ENCODE data around the gene TUBB6. TPM values are rescaled to one million over a fixed set of nuclear protein-coding genes. Genes with fewer than 3 reads are reported as not detected.

The TUBB6 gene
- total RNA-seq, 6 experiments from 2014 or later = 434 to 602 (median 568) TPM

DNA sequence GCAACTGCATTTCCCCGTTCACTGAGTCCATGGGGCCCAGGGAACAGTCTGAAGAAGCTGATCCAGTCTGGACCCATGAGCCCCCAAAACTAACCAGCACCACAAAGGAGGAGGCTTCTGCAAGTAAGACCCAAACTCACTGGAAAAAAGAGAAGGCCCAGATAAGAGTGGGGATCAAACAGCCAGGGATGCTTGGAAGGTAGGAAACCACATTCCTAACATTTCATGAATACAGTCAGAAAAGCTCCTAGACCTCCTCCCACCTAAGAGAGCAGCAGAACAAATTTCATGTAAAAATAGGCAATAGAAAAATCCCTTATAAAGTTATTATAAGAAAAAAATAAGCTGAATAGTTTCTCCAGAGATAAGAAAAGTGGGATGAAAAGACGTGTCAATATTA, 30.3 kb downstream of the TUBB6 start:
- no peaks in the 10 kb centered on the region for H3K9me3 Mint-ChIP-seq
- DNase-seq = no peak
- TF ChIP-seq, protein P1, sequence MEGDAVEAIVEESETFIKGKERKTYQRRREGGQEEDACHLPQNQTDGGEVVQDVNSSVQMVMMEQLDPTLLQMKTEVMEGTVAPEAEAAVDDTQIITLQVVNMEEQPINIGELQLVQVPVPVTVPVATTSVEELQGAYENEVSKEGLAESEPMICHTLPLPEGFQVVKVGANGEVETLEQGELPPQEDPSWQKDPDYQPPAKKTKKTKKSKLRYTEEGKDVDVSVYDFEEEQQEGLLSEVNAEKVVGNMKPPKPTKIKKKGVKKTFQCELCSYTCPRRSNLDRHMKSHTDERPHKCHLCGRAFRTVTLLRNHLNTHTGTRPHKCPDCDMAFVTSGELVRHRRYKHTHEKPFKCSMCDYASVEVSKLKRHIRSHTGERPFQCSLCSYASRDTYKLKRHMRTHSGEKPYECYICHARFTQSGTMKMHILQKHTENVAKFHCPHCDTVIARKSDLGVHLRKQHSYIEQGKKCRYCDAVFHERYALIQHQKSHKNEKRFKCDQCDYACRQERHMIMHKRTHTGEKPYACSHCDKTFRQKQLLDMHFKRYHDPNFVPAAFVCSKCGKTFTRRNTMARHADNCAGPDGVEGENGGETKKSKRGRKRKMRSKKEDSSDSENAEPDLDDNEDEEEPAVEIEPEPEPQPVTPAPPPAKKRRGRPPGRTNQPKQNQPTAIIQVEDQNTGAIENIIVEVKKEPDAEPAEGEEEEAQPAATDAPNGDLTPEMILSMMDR (IDR thresholded peaks at IDR 0.05) = no peak
- peaks cover 25% of the 10 kb centered on the region for H3K4me1 Mint-ChIP-seq (ENCODE audit: low read depth)
- H3K4me3 Mint-ChIP-seq = no peak overlapping the region
- H3K27me3 Mint-ChIP-seq (ENCODE audit: insufficient read depth) = peaks cover 5% of the 10 kb centered on the region; the same call in 1 of the 2 replicates
- H3K36me3 Mint-ChIP-seq (ENCODE audit: low read depth) = peaks cover 46% of the 10 kb centered on the region
- H3K27ac Mint-ChIP-seq = no peak overlapping the region

DNA sequence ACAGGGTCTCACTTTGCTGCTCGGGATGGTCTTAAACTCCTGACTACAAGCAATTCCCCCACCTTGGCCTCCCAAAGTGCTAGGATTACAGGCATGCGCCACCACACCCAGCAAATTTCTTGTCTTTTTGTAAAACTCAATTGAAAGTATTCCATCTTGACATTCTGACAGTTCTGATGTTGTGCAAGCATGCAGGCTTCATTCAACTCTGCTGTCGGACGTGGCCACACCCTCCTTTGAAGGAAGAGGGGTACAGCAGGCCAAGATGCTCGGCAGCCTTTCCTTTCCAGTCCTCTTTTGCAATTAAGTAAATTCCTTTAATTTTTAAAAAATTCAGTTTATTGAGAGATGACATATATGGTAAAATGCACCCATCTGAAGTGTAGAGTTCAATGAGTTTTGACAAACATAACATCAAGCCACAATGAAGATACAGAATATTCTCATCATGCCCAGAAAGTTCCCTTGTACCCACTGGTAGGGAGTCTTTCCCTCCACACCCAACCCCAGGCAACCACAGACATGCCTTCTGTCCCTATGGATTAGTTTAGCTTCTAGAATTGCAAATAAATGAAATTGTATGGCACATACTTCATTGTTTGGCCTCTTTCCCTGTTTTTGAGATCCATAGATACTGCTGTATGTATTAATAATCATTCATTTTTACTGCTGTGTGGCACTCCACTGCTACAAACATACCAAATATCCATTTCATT, 33.1 kb downstream of the TUBB6 start:
- Mint-ChIP-seq H3K9me3 (no peaks in the 10 kb centered on the region), H3K4me3 (no peak overlapping the region), H3K36me3 (ENCODE audit: low read depth) (peaks cover 39% of the 10 kb centered on the region), H3K27ac (no peak overlapping the region), H3K27me3 (ENCODE audit: insufficient read depth) (no peaks in the 10 kb centered on the region; the same call in 1 of the 2 replicates), H3K4me1 (ENCODE audit: low read depth) (peaks cover 24% of the 10 kb centered on the region)
- TF ChIP-seq, protein P1 (IDR thresholded peaks at IDR 0.05) = no peak
- DNase-seq = no peak

DNA sequence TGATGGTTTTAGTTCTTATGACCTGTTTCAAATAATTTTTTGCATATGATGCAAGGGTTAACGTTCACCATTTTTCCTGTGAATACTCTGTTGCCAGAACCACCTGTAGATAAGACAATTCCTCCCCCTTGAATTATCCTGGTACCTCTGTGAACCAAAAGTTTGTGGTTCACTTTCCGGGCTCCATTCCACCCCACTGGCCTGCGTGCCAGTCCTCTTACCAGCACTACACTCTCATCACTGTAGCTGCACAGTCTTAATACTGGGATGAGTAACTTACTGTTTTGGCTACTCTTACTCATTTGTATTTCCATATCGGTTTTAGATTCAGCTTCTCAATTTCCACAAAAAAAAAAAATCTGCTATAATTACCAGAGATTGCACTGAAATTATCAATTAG, 34.6 kb downstream of the TUBB6 start:
- Mint-ChIP-seq H3K9me3 (no peaks in the 10 kb centered on the region), H3K36me3 (ENCODE audit: low read depth) (peaks cover 44% of the 10 kb centered on the region), H3K4me3 (no peak overlapping the region), H3K27ac (no peak overlapping the region), H3K27me3 (ENCODE audit: insufficient read depth) (no peaks in the 10 kb centered on the region; the same call in 1 of the 2 replicates), H3K4me1 (ENCODE audit: low read depth) (peaks cover 8% of the 10 kb centered on the region; the same call in 1 of the 2 replicates)
- DNase-seq = no peak
- TF ChIP-seq, protein P1 (IDR thresholded peaks at IDR 0.05) = no peak

DNA sequence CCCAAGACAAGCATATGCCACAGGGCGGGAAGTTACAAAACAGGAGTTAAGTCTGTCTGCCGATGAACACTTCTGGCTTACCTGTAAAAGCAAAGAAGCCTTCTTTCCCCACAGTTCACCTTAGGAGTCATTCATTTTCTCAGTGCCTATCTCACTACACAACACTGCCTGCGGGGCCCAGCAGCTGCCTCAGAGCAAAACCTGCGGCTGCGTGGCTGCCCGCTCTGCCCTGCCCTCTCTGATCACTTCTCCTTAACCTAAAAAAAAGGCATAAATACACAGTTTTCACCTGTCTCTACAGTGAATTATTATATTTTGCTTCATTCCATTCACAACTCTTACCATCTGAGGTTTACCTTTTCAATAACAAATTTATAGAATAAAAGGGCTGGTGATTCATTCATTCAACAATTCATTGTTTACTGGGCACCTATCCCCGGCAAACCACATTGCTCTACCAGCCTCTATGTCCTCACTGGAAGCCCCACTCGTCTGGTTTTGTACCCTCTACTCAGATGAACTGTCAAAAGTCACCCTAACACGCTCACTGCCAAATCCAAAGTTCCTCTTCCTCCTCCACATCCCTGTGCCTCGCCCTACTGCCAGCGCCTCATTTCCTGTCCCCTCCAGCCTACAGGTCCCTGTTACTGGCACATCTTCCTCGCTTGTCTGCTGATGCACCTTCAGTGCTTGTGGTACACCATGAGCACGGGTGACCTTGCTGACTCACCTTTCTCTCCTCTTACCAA, 37.6 kb downstream of the TUBB6 start:
- H3K36me3 Mint-ChIP-seq (ENCODE audit: low read depth) = peaks cover 42% of the 10 kb centered on the region
- H3K27ac Mint-ChIP-seq = no peak overlapping the region
- TF ChIP-seq, protein P1 (IDR thresholded peaks at IDR 0.05) = no peak
- no peaks in the 10 kb centered on the region for H3K9me3 Mint-ChIP-seq
- H3K4me1 Mint-ChIP-seq (ENCODE audit: low read depth) = no peaks in the 10 kb centered on the region
- no peaks in the 10 kb centered on the region; the same call in 1 of the 2 replicates for H3K27me3 Mint-ChIP-seq (ENCODE audit: insufficient read depth)
- no peak overlapping the region for H3K4me3 Mint-ChIP-seq
- no peak for DNase-seq

DNA sequence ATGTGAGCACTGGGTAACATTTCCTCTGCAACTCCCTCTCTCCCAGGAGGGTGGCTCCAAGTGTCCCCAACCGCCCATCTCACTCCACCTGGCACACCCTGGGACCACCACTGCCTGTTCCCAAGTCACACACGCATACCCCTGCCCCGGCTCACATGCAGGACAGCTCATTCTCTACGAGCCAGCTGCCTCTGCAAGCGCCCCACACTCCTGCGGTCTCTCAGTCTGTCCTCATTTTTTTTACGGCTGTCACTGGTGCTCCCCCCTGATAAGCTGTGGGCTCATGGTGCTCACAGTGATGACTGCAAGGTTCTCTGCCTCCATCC, 38.2 kb downstream of the TUBB6 start:
- H3K27me3 Mint-ChIP-seq (ENCODE audit: insufficient read depth) = peaks cover 2% of the 10 kb centered on the region; the same call in 1 of the 2 replicates
- H3K9me3 Mint-ChIP-seq = no peaks in the 10 kb centered on the region
- H3K4me3 Mint-ChIP-seq = no peak overlapping the region
- no peaks in the 10 kb centered on the region for H3K4me1 Mint-ChIP-seq (ENCODE audit: low read depth)
- DNase-seq = no peak
- TF ChIP-seq, protein P1 (IDR thresholded peaks at IDR 0.05) = no peak
- H3K36me3 Mint-ChIP-seq (ENCODE audit: low read depth) = peaks cover 45% of the 10 kb centered on the region
- no peak overlapping the region for H3K27ac Mint-ChIP-seq
